Fibroblast of mammary gland (primary cell): ENCODE results near the gene SLC25A45.
A peak's percentile ranks its signal among the peaks of the same experiment; 100 is the strongest.

ENCODE experiments used
- DNase-seq: peaks from one replicate; pipeline ENCODE4 v3.0.0-alpha.2; 2010; ENCODE audit warnings: low read depth
- H3K4me3 ChIP-seq: 2 replicates; pipeline ENCODE4 v1.5.1; 2011; ENCODE audit warnings: low read depth, mild to moderate bottlenecking, low read length, moderate library complexity; ENCODE audit not compliant: control insufficient read depth
- TF ChIP-seq, protein P1 (sequence below): conservative IDR thresholded peaks from 2 replicates; pipeline ENCODE4 v1.5.1; 2011; ENCODE audit warnings: low read depth, low read length, inconsistent platforms; ENCODE audit not compliant: control insufficient read depth, insufficient read depth

The SLC25A45 gene, protein sequence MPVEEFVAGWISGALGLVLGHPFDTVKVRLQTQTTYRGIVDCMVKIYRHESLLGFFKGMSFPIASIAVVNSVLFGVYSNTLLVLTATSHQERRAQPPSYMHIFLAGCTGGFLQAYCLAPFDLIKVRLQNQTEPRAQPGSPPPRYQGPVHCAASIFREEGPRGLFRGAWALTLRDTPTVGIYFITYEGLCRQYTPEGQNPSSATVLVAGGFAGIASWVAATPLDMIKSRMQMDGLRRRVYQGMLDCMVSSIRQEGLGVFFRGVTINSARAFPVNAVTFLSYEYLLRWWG

DNA sequence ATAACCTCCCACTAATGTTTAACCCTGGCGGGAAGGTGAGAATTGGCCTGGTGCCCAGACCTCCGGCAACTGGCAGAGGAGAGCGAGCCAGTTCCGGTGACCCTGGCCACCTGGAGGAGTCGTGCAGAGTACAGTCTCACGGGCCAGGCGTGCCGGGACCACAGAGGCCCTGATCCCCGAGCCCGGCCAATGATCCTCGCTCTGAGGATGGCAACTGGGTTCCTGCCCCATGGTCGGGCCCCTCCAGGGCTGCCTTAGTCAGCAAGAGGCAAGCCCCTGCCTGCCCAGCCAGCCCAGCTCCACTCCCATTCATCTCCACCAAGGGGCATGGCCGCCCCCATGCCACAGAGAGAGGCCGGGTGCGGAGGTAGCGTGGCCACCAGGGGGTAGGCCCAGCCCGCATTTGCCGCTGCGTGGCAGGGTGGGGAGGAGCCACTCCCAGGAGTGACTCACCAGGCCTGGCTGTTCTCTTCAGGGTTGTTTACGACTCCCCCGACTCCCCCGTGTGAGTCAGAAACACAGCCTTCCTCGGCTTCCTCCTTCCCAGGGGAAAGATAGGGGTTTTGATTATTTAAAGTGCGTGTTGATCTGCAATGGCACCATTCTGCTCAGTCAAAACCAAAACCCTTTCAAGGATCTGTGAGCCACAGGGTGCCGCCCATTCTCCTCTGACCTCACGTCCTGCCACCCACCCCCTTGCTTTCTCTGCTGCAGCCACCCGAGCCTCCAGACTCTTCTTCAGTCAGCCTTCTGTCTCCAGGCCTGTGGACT is at the start of gene SLC25A45:
TSS of gene SLC25A45 (minus strand) at position 614 of the 771 bp plus-strand sequence. CDS start 695 bp downstream, outside the sequence.
- H3K4me3 ChIP-seq = peak within 1 kb of the TSS; percentile 35
- peak; percentile 99 for DNase-seq
- TF ChIP-seq, protein P1, sequence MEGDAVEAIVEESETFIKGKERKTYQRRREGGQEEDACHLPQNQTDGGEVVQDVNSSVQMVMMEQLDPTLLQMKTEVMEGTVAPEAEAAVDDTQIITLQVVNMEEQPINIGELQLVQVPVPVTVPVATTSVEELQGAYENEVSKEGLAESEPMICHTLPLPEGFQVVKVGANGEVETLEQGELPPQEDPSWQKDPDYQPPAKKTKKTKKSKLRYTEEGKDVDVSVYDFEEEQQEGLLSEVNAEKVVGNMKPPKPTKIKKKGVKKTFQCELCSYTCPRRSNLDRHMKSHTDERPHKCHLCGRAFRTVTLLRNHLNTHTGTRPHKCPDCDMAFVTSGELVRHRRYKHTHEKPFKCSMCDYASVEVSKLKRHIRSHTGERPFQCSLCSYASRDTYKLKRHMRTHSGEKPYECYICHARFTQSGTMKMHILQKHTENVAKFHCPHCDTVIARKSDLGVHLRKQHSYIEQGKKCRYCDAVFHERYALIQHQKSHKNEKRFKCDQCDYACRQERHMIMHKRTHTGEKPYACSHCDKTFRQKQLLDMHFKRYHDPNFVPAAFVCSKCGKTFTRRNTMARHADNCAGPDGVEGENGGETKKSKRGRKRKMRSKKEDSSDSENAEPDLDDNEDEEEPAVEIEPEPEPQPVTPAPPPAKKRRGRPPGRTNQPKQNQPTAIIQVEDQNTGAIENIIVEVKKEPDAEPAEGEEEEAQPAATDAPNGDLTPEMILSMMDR = peak; percentile 64

DNA sequence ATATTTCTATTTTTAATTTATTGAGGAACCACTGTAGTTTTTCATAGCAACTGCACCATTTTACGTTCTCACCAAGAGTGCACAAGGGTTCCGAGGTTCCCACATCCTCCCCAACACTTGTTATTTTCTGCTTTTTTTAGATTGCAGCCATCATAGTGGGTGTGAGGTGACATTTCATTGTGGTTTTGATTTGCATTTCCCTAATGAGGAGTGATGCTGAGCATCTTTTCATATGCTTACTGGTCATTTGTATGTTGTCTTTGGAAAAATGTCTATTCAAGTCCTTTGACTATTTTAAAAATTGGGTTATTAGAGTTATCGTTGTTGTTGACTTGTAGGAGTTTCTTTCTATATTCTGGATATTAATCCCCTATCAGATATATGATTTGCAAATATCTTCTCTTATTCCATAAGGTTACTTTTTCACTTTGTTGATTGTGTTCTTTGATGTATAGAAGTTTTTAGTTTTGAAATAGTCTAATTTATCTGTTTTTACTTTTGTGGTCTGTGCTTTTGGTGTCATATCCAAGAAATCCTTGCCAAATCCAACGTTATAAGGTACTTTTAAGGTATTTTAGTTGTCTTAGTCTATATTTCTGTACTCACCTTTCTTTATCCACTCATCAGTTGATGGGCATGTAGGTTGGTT is 49.1 kb upstream of the SLC25A45 start:
- TF ChIP-seq, protein P1 = no peak
- DNase-seq = peak; percentile 59
- H3K4me3 ChIP-seq = no peak overlapping the region

DNA sequence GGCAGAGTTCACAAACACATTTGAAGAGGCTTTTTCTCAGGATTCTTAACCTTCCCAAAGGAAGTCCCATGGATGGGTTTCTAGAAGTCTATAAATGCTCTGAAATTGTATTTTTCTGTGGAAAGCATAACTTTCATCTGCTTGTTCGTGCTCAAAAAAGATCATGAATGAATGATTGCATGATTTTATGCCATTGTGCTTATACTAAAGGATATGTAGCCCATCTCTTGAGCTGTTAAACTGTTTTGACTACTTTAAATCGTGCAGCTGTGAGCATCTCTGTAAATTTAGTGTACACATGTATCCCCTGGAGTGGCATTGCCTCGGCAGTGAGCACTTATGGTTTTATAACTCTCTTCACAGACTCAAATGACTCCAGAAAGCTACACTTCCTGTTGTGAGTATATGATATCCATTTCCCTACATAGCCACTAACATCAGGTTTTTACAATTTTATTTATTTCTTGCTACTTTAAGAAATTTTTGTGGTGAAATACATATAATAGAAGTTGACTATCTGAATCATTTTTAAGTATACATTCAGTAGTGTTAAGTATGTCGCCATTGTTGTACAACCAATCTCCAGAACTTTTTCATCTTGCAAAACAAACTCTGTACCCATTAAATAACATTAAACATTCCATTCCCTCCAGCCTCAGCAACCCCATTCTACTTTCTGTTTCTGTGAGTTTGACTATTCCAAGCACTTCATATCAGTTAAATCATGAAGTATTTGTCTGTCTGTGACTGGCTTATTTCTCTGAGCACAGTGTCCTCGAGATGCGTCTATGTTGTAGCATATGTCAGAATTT is 48.2 kb upstream of the SLC25A45 start:
- H3K4me3 ChIP-seq = peak overlapping the region; percentile 16
- peak; percentile 75 for DNase-seq
- TF ChIP-seq, protein P1 = no peak

DNA sequence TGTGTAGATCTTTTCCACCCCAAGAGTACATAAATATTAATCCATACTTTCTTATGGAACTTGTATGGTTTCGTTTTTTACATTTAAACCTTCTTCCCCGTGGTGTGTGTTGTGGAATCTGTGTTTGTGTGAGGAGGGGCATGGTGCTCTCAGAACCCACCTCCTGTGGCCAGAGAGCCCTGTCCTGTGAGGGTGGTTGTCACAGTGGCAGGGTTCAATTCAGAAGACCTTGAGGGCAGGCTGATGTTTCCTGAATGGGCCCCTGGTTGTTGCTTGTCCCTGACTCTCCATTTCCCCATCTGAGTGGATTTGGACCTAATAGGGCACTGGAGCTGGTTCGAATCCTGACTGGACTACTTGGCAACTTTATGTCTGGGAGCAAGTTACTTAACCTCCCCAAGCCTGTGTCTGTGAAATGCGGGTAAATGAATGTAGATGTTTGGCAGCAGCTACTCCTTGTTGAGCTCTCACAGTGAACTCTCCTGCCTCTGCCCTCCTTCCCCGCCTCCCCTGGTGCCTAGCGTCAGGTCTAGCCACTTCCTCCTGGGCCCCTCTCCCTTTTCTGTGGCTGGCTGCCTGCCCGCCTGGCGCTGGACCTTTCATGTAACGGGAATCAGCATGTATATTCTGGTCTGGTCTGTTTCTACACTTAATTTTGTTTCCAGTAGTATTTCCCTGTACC is 47.4 kb upstream of the SLC25A45 start:
- TF ChIP-seq, protein P1 = no peak
- DNase-seq = peak; percentile 89
- peak overlapping the region; percentile 17 for H3K4me3 ChIP-seq

DNA sequence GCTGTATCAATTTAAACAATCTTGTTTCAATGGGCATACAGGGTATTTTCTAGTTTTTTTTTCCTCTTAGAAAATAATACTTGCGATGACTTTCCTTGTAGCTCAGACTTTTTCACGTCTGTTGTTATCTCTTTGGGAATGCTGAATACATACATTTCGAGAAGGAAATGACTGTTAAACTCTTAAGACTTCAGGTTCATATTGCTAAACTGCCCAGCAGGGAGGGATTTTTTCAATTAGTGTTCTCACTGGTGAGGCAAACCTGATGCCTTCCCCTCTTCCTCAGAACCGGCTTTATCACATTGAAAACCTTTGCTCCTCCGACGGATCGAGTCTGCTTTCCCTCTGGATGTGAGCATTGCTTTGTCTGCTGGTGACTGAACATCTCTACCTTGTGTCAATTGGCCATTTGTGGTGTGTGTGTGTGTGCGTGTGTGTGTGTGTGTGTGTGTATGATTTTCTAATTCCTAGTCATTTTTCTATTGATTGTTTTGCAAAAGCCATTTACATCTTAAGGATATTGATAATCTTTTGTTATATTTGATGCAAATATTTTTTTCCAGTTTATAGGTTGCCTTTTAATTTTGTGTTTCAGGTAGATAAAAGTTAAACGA is 46.7 kb upstream of the SLC25A45 start:
- peak; percentile 86 for DNase-seq
- H3K4me3 ChIP-seq = peak overlapping the region; percentile 28
- TF ChIP-seq, protein P1 = no peak
